Transverse colon (tissue), 4 donors: ENCODE measurements around the gene MYADML2. TPM values are rescaled to one million over a fixed set of nuclear protein-coding genes. Genes with fewer than 3 reads are reported as not detected.

Experiments
- DNase-seq: peaks from one replicate; pipeline ENCODE4 v3.0.0-alpha.2; 2019
- H3K27ac ChIP-seq, 4 donors: fragments of 200-600 bp; sonication (generic); 2 replicates each; pipeline ENCODE4 v1.5.1; 2016 to 2018; ENCODE audit warnings: inconsistent platforms in 4 of 4
- H3K27me3 ChIP-seq: fragments of 200-600 bp; sonication (generic); 2 replicates; pipeline ENCODE4 v1.5.1; 2017; ENCODE audit warnings: inconsistent platforms
- H3K36me3 ChIP-seq, 4 donors: fragments of 200-600 bp; sonication (generic); 2 replicates each; pipeline ENCODE4 v1.5.1; 2017 to 2019; ENCODE audit warnings: inconsistent platforms in 4 of 4
- H3K4me1 ChIP-seq, 4 donors: fragments of 200-600 bp; sonication (generic); 2 replicates each; pipeline ENCODE4 v1.5.1; 2017 to 2020; ENCODE audit warnings: inconsistent platforms in 4 of 4
- H3K4me3 ChIP-seq, 4 donors: fragments of 200-600 bp; sonication (generic); 1 replicate in 1 of 4; 2 replicates in 3 of 4; pipeline versions ENCODE4 v1.5.1 to v1.6.1; 2017 to 2019; ENCODE audit warnings: inconsistent platforms in 4 of 4
- H3K9me3 ChIP-seq, 2 donors: fragments of 200-600 bp; sonication (generic); 2 replicates each; pipeline ENCODE4 v1.5.1; 2017 to 2019; ENCODE audit warnings: inconsistent platforms in 2 of 2
- CTCF ChIP-seq, 5 experiments: fragments of 200-600 bp in 3 of 5; fragments of 450-650 bp in 2 of 5; sonication (generic) in 3 of 5; IDR thresholded peaks; 1 replicate in 2 of 5; 2 replicates in 3 of 5; pipeline ENCODE4 v1.5.1; 2016 to 2017; ENCODE audit warnings: antibody characterized with exemption in 5 of 5, inconsistent platforms in 3 of 5, mild to moderate bottlenecking in 2 of 5, moderate library complexity in 1 of 5
- EP300 ChIP-seq: sonication (generic); formaldehyde crosslinking; IDR thresholded peaks from one replicate; pipeline ENCODE4 v1.6.1; 2017; ENCODE audit warnings: antibody characterized with exemption, low read depth
- POLR2A ChIP-seq: fragments of 450-650 bp; IDR thresholded peaks from one replicate; pipeline ENCODE4 v1.6.1; 2016; ENCODE audit warnings: antibody characterized with exemption, mild to moderate bottlenecking, moderate library complexity
- POLR2AphosphoS5 ChIP-seq, 3 donors: sonication (generic); formaldehyde crosslinking; IDR thresholded peaks; one replicate each; pipeline ENCODE4 v1.6.1; 2016; ENCODE audit warnings: antibody characterized with exemption in 3 of 3
- WGBS, 2 donors: methylation state at CpG; one replicate each; pipeline ENCODE4 v1.1.5; 2018; ENCODE audit warnings: low coverage in 1 of 2; 5-methylcytosine and 5-hydroxymethylcytosine counted together
- in situ Hi-C, 4 donors: fragments of 200-750 bp; cut with MboI; loops; one replicate each; pipeline versions ENCODE4 v1.15.0 to v1.15.1; 2017; ENCODE audit warnings: low sequenced_read_pairs in 3 of 4, low pct_ligation_motif_present in 1 of 4, low pct_unique_long_range_greater_than_20kb in 1 of 4
- intact Hi-C: fragments of 100-400 bp; cut with DNase I; formaldehyde crosslinking; loops from one replicate; pipeline ENCODE4 v1.15.1; 2023; ENCODE audit warnings: low total_unique reads
- total RNA-seq, 4 donors: library from RNA; depleted of rRNA; stranded (reverse); fragments of >200 nt; gene quantifications; one replicate each; pipeline ENCODE4 v1.1.0, GENCODE V29; 2016

The MYADML2 gene
- total RNA-seq, 4 donors from 2014 or later, result not detected

GRCh38 chr17:81913394-81914102 is 33.5 kb downstream of the MYADML2 start:
- 94% methylated on average over 31 of the region's 31 CpGs; no CpG with 5 or more reads in 1 of the 2 donors for WGBS, 2 donors
- no peak overlapping the region for H3K27ac ChIP-seq
- no peak overlapping the region for H3K4me3 ChIP-seq
- peaks cover 21 to 41% (median 29%) of the 10 kb centered on the region in 4 donors for H3K4me1 ChIP-seq
- H3K36me3 ChIP-seq, result peaks cover 0 to 26% (median 10%) of the 10 kb centered on the region in 4 donors
- H3K9me3 ChIP-seq, result no peaks in the 10 kb centered on the region
- in situ Hi-C loops, result no loop called here
- H3K27me3 ChIP-seq, result no peaks in the 10 kb centered on the region
- intact Hi-C loops, result no loop called here
- TF ChIP-seq POLR2A, result no peak
- no peak for TF ChIP-seq CTCF (IDR thresholded peaks at IDR 0.05)
- TF ChIP-seq POLR2AphosphoS5 (IDR thresholded peaks at IDR 0.05), result no peak
- no peak for TF ChIP-seq EP300
- no peak for DNase-seq

- Histone ChIP-seq H3K27me3 (no peaks in the 10 kb centered on the region), H3K4me1 (peaks cover 16 to 36% (median 24%) of the 10 kb centered on the region in 4 donors), H3K9me3 (no peaks in the 10 kb centered on the region), H3K36me3 (peaks cover 0 to 26% (median 10%) of the 10 kb centered on the region in 4 donors), H3K27ac (no peak overlapping the region), H3K4me3 (no peak overlapping the region)
- intact Hi-C loops, result no loop called here
- DNase-seq, result no peak
- no peak for TF ChIP-seq POLR2AphosphoS5 (IDR thresholded peaks at IDR 0.05)
- no peak for TF ChIP-seq EP300
- no peak for TF ChIP-seq POLR2A
- no peak for TF ChIP-seq CTCF (IDR thresholded peaks at IDR 0.05)
- in situ Hi-C loops, result no loop called here
- 87 to 93% methylated on average over 3 to 32 of the region's 32 CpGs for WGBS, 2 donors
Measured at GRCh38 chr17:81912441-81913309, 34.4 kb downstream of the MYADML2 start.

GRCh38 chr17:81911969-81912368 is 35.1 kb downstream of the MYADML2 start:
- WGBS, 2 donors, result 89% methylated on average over 19 of the region's 19 CpGs; no CpG with 5 or more reads in 1 of the 2 donors
- intact Hi-C loops (no loop called here), in situ Hi-C loops (no loop called here)
- H3K4me1 ChIP-seq, result peaks cover 14 to 30% (median 19%) of the 10 kb centered on the region in 4 donors
- no peak for TF ChIP-seq EP300
- TF ChIP-seq CTCF (IDR thresholded peaks at IDR 0.05), result no peak
- H3K9me3 ChIP-seq, result no peaks in the 10 kb centered on the region
- peaks cover 0 to 26% (median 10%) of the 10 kb centered on the region in 4 donors for H3K36me3 ChIP-seq
- no peaks in the 10 kb centered on the region for H3K27me3 ChIP-seq
- DNase-seq, result no peak
- peak overlapping the region; percentile 57 to 74 (median 72) for H3K27ac ChIP-seq
- H3K4me3 ChIP-seq, result peak overlapping the region in 1 of 4 donors; percentile 27

- TF ChIP-seq POLR2A, result no peak
- TF ChIP-seq CTCF (IDR thresholded peaks at IDR 0.05), result peak in 3 of 5 experiments; percentile 10 to 41 (median 31)
- TF ChIP-seq POLR2AphosphoS5 (IDR thresholded peaks at IDR 0.05), result peak in 2 of 3 donors; percentile 2 to 33
- TF ChIP-seq EP300, result no peak
- Histone ChIP-seq H3K9me3 (no peaks in the 10 kb centered on the region), H3K27ac (peak within 1 kb of the TSS; percentile 81 to 90 (median 86)), H3K4me3 (peak within 1 kb of the TSS; percentile 71 to 90 (median 79)), H3K36me3 (peaks cover 0 to 26% (median 10%) of the 10 kb centered on the region in 4 donors), H3K27me3 (no peaks in the 10 kb centered on the region), H3K4me1 (peaks cover 10 to 25% (median 13%) of the 10 kb centered on the region in 4 donors)
- DNase-seq, result peak; percentile 96
- intact Hi-C loops, result no loop called here
- WGBS, 2 donors, result 28% methylated on average over 14 of the region's 84 CpGs; no CpG with 5 or more reads in 1 of the 2 donors
- in situ Hi-C loops, result no loop called here
Measured at GRCh38 chr17:81911277-81911961, 35.6 kb downstream of the MYADML2 start, which contains the start of gene PCYT2. Gene PCYT2 (minus strand): TSS chr17:81911399. CDS start chr17:81911355, 44 bp downstream.
